Esophagus mucosa (tissue), 1 donor: ENCODE data around the gene FAM217B. TPM values are rescaled to one million over a fixed set of nuclear protein-coding genes. Genes with fewer than 3 reads are reported as not detected.

Experiments
- ATAC-seq: fragments of 200-7000 bp; cut with Tn5 transposase; one replicate; pipeline ENCODE4 v1.9.1; 2020
- total RNA-seq: library from RNA; stranded (reverse); gene quantifications from one replicate; pipeline ENCODE4 v1.2.4, GENCODE V29; 2023
- donor health status: DM: yes; HTN: yes; CAD: no.

The FAM217B gene
- total RNA-seq, 1 donor from 2014 or later: 11.0 TPM

DNA sequence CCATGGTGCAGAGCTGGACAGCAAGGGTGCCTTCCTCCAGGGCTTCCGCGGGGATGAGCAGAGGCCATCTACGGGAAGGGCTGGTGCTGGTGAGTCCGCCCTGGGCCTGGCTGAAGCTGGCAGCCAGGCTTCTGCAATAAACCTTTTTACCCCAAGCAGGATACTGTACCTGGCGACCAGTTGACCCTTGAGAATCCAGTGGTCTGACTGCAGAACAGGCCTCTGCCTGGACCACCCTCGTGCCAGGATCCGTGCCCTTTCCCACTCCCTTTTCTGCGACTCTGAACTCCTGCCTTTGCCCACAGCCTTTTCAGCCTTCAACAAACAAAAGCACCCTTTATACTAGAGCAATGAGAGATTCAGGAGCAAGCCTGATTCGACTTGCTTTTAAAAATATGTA, 36.9 kb downstream of the FAM217B start:
- no peak for ATAC-seq

DNA sequence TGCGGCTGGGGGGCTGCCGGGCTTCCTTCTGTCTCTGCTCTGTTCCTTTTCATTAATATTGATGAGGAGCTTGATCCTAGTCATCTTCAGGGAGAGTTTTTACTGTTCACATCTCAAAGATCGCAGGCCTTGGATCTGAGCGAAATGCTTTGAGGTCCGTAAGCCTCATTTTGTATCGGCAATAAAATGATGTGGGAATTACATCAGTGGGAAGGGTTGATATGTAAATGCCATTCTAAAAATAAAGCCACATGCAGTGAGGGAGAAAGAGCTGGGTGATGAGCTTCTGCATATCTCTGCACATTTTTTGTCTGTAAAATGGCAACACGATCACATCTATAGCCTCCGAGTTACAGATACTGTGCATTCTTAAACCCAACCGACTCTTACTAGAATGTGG, 42.9 kb downstream of the FAM217B start:
- ATAC-seq: no peak

GRCh38 chr20:59984541-59984940, 44.4 kb downstream of the FAM217B start:
- ATAC-seq: no peak

DNA sequence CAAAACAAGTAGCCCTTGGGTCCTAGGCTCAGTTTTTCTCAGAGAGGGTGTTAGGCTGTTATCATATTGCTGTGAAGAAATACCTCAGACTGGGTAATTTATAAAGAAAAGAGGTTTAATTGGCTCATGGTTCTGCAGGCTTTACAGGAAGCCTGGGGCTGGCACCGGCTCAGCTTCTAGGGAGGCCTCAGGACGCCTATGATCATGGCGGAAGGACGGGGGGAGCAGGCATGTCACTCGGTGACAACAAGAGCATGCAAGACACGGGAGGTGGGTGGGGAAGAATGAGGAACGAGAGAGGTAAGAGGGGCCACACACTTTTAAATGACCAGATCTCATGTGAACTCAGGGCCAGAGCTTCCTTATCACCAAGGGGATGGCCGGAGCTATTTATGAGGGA, 45.0 kb downstream of the FAM217B start:
- ATAC-seq: no peak

DNA sequence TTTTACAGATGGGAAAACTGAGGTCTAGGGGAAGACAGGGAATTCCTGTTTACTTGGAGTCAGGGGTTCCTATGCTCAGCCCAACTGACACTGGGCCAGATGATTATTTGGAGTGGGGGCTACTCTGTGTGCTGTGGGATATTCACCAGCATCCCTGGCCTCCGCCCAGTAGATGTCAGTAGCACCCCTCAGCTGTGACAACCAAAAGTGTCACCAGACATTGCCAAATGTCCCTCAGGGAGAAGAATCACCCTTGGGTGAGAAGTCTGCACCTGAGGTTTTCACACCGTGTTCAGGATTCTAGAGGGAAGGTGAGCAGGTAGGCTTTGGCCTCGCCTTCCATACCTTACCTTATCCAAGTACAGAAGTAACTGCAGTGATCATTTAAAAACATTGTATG, 45.7 kb downstream of the FAM217B start:
- ATAC-seq: no peak

- no peak for ATAC-seq
Measured at GRCh38 chr20:59987135-59987534, 46.9 kb downstream of the FAM217B start.

GRCh38 chr20:59988141-59988540, 48.0 kb downstream of the FAM217B start:
- peak; percentile 85 for ATAC-seq

- ATAC-seq: no peak
Measured at GRCh38 chr20:59992526-59993084, 52.4 kb downstream of the FAM217B start.

DNA sequence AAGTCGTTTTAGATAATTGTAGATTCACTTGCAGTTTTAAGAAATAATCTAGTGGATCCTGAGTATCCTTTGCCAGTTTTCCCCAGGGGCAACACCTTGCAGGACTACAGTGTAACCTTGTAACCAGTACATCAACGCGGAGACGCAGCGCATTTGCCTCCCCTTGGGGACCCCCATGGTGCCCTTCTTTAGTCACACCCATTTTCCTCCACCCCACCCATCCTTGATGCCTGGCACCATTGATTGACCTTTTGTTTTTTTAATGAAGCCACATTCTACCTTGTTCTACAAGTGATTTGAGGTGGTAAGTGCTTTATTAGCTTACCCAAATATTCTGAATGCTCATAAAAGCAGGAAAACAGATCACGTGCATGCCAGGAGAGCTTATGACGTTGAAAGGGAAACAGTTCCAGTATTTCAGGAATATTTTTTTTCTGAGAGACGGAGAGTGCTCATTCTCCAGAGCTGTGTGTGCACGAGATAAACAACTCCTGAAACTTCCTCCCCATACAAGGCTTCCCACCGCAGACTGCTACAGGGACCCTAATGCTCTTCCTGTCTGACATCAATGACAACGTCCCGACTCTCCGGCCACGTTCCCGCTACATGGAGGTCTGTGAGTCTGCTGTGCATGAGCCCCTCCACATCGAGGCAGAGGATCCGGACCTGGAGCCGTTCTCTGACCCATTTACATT, 53.7 kb downstream of the FAM217B start:
- no peak for ATAC-seq

DNA sequence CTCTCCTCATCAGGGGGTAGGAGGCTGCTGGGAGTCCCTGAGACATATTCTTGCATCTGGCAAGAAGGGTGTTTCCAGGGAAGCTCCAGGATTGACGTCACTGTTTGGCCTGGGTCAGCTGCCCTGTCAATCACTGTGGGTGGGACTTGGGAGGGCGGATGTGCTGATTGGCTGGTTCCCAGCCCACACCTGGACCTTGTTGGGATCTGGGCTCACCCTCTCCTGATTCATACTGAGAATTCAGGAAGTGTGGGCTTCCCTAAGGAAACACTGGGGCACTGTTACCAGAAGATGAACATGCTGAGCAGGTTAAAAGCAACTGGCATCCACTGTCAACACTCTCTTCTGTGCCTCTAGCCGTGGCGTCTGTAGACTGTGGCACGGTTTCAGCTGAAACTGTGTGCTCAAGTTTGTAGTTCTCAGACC, 54.5 kb downstream of the FAM217B start:
- ATAC-seq: peak; percentile 73

DNA sequence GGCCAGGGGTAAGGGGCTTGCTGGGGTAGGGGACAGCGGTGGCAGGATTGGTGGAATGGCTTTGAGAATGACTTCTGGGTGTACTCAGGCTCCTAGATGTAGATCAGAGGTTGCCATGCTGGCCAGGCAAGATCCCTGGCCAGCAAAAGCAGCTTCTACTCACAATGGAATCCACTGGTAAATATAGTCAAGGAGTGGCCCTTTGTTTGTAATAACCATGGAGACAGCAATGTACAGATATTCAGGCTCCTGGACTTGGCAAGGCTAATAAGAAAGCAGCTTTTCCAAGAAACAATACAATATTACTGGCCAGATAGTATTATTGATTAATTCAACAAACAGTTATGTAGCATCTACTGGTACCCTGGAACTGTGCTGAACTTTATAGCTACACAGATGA, 55.9 kb downstream of the FAM217B start:
- ATAC-seq: peak; percentile 75

DNA sequence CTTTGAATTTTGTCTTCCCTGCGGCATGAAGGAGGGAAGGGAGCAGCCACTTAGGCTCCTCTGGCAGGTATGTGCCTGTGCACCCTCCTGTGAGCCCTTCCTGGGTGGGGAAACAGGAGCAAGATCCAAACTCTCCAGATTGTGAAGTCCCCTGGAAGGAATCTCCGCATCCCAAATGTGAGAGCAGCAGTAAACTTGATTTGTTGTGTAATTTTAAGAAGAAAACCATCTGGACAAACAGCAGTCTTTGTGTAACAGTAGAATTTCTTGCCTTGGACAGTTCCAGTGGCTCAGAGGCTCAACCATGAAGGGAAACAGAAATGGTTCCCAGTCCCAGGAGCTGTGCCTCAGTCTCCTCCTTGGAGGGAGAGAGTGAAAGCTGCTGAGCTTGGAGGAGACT, 57.7 kb downstream of the FAM217B start:
- no peak for ATAC-seq

Other genes with a start within 250 kb of the FAM217B start
- gene SYCP2, start 6.8 kb upstream of the FAM217B start, total RNA-seq: 0.60 TPM
- 8.6 TPM for gene PPP1R3D, start 84 bp upstream of the FAM217B start, total RNA-seq
- 1.3 TPM for gene CDH26, start 18.0 kb downstream of the FAM217B start, total RNA-seq